Measurements from ENCODE around the gene SNCAIP. TPM values are rescaled to one million over a fixed set of nuclear protein-coding genes. Genes with fewer than 3 reads are reported as not detected.

Gene SNCAIP
- total RNA-seq, 4 donors from 2014 or later, result 0.88 to 13.0 (median 2.9) TPM

- H3K4me3 ChIP-seq (ENCODE audit: low read depth, poor library complexity, severe bottlenecking), result no peak overlapping the region
- intact Hi-C loops (cut with DNase I; ENCODE audit: low total_unique reads), result no loop called here
- 88 to 89% methylated on average over 2 of the region's 2 CpGs for WGBS, 2 donors
- DNase-seq (ENCODE audit: low spot score in 2 of 2), result no peak
- TF ChIP-seq CTCF (IDR thresholded peaks at IDR 0.05) (no peak), POLR2A (IDR thresholded peaks at IDR 0.05) (no peak)
Measured at GRCh38 chr5:122398016-122398415, 86.0 kb downstream of the SNCAIP start.

GRCh38 chr5:122400341-122400740 is 88.3 kb downstream of the SNCAIP start:
- TF ChIP-seq POLR2A (IDR thresholded peaks at IDR 0.05), result no peak
- no peak for TF ChIP-seq CTCF (IDR thresholded peaks at IDR 0.05)
- intact Hi-C loops (cut with DNase I; ENCODE audit: low total_unique reads), result no loop called here
- WGBS, 2 donors, result 82 to 90% methylated on average over 1 of the region's 1 CpG
- H3K4me3 ChIP-seq (ENCODE audit: low read depth, poor library complexity, severe bottlenecking), result no peak overlapping the region
- no peak for DNase-seq (ENCODE audit: low spot score in 2 of 2)

GRCh38 chr5:122400938-122401337 is 88.9 kb downstream of the SNCAIP start:
- 92 to 96% methylated on average over 1 of the region's 1 CpG for WGBS, 2 donors
- no peak for DNase-seq (ENCODE audit: low spot score in 2 of 2)
- H3K4me3 ChIP-seq (ENCODE audit: low read depth, poor library complexity, severe bottlenecking), result no peak overlapping the region
- intact Hi-C loops (cut with DNase I; ENCODE audit: low total_unique reads), result no loop called here
- no peak for TF ChIP-seq POLR2A (IDR thresholded peaks at IDR 0.05)
- no peak for TF ChIP-seq CTCF (IDR thresholded peaks at IDR 0.05)

DNA sequence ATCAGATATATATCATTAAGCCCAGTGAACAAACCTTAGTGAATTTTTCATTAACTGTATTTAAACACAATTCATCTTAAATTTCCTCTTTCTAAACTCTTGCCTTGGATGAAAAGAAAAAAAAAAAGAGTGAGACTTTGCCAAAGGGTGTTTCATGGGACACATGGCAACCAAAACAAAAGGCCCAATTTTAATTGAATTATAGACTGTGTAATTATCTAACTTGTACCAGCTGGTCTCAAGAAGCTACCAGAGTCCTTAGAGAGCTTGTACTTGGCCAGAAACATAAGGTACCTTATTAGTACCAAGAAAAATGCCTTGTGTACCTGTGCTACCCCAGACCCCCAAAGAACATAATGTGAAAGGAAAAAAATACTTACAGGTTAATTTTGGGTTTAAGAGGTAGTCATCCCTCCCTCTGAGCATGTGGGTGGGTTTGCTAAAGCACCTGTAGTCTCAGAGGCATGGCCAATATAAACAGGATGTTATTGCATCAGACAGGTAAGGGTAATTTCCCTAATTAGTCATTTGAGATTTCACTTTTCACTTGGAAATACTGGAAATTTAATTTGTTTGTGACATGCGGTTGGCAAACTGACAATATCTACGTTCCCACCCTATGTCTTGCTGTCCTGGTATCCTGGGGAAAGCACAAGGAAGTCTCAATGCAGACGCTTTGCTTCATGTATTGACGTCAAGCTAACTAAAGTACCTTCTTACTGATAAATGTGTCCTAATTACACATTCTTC is 90.1 kb downstream of the SNCAIP start:
- TF ChIP-seq CTCF (IDR thresholded peaks at IDR 0.05) (no peak), POLR2A (IDR thresholded peaks at IDR 0.05) (no peak)
- intact Hi-C loops (cut with DNase I; ENCODE audit: low total_unique reads), result no loop called here
- DNase-seq (ENCODE audit: low spot score in 2 of 2), result no peak
- 50 to 56% methylated on average over 4 of the region's 4 CpGs for WGBS, 2 donors
- no peak overlapping the region for H3K4me3 ChIP-seq (ENCODE audit: low read depth, poor library complexity, severe bottlenecking)

GRCh38 chr5:122402955-122403685 is 91.1 kb downstream of the SNCAIP start:
- H3K4me3 ChIP-seq (ENCODE audit: low read depth, poor library complexity, severe bottlenecking), result no peak overlapping the region
- no peak for DNase-seq (ENCODE audit: low spot score in 2 of 2)
- whole genome bisulfite sequencing, 2 donors, result 65 to 69% methylated on average over 6 of the region's 6 CpGs
- no peak for TF ChIP-seq CTCF (IDR thresholded peaks at IDR 0.05)
- no peak for TF ChIP-seq POLR2A (IDR thresholded peaks at IDR 0.05)
- intact Hi-C loops (cut with DNase I; ENCODE audit: low total_unique reads), result no loop called here

Measured in lower leg skin (tissue), 4 donors.